GM18511 (cell line): ENCODE measurements around the gene KCNG3.

ENCODE experiments used
- ATAC-seq: cut with Tn5 transposase; IDR thresholded peaks from one replicate; pipeline ENCODE4 v1.9.1; 2021; ENCODE audit warnings: mild to moderate bottlenecking, moderate library complexity; ENCODE audit not compliant: unreplicated experiment

KCNG3 gene, protein sequence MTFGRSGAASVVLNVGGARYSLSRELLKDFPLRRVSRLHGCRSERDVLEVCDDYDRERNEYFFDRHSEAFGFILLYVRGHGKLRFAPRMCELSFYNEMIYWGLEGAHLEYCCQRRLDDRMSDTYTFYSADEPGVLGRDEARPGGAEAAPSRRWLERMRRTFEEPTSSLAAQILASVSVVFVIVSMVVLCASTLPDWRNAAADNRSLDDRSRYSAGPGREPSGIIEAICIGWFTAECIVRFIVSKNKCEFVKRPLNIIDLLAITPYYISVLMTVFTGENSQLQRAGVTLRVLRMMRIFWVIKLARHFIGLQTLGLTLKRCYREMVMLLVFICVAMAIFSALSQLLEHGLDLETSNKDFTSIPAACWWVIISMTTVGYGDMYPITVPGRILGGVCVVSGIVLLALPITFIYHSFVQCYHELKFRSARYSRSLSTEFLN

DNA sequence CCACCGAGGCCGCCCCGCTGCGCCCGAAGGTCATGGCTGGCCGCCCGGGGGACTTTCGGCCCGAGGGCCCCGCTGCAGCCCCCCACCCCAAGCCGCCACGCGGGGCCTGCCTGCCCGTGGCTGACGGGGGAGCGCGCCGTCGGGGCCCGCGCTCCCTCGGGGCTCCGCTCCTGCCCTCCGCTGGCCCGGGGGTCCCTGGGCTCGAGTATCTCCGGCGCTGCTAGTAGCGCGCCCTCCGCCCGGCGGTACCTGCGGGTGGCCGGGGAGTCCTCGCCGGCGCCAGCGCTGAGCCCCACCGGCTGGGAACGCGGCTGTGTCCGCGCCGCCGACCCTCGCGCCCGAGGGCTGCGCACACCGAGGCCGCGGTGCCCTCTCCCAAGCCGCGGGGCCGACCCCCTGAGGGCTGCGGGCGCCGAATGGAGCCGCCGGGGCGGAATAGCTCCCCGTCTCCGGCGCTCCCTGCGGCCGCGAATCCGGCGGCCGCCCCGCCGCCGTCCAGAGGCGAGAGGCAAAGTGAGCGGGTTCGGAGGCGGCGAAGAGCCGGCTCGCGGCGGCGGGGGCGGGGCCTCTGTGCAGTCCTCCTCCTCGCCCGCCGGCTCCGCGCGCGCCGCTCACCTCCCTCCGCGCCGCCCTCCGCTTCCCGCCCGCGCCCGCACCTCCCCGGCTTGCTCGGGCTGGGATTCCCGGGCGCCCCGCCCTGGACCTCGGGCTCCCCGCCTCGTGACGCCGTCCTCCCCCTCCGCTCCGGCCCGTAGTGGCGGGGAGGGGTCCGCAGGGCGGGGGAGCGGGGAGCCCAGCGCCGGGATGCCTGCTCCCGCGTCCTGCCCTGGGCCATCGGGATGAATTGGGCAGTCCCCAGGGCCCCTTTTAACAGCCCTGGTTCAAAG, at the start of gene KCNG3:
Gene KCNG3, minus strand, starts transcription at position 515 of the 887 bp plus-strand sequence. Its CDS starts 481 bp downstream, at position 34.
- peak; percentile 37 for ATAC-seq

DNA sequence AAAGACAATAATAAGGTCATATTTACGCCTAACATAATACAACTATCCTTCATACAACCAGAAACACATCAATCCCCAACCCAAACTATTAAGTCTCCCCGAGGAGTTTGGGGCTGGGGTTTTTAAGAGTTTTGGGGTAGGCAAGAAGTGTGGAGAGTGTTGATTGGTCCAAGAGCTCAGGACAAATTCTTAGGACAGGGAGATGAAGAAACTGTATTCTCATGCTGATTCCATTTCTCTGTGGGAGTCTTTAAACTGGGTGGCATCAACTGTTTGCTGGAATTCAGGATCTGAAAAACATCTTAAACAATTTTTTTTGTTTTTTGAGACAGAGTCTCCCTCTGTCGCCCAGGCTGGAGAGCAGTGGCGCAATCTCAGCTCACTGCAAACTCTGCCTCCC, 49.1 kb upstream of the KCNG3 start:
- no peak for ATAC-seq

DNA sequence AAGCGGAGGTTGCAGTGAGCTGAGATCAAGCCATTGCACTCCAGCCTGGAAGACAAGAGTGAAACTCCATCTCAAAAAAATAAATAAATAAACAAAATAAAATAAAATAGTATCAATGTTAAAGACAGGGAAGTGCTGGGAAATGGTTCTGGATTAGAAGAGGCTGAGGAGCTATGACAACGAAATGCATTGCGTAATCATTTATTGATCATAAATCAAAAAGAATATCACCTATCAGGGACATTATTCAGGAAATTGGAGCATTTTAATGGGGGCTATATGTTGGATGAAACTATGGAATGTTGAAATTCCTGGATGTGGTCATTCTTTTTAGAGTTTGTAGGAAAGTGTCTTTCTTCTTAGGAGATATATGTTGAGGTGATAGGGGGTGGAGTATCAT, 43.7 kb upstream of the KCNG3 start:
- no peak for ATAC-seq

DNA sequence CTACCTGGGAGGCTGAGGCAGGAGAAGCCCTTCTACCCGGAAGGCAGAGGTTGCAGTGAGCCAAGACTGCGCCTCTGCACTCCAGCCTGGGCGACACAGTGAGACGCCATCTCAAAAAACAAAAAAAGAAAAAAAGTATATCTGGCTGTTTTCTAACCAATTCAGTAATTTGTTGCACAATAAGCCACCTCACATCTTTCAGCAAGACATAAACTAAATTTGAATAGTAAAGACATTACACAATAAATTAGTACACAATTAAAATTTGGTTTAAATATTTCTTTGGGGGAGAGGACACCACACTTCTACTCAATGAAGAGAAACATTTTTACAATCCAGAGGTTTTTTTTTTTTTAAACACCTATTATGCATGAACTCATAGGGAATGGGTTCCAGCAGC, 38.6 kb upstream of the KCNG3 start:
- no peak for ATAC-seq

DNA sequence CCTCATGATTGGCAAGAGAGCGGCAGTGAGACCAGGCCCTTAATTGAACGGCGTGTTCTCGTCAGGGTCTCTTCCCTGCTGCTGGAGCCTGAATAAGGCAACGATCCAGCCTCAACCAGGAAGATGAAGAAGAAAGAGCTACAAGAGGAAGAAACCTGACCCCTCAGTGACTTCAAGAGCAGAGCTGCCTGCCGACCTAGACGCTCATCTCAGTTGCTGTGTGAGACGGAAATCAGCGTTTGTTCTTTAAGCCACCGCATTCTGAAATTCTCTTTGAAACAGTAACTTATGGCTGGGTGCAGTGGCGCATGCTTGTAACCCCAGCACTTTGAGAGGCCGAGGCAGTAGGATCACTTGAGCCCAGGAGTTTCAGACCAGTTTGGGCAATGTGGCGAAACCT, 29.6 kb upstream of the KCNG3 start:
- ATAC-seq = no peak

DNA sequence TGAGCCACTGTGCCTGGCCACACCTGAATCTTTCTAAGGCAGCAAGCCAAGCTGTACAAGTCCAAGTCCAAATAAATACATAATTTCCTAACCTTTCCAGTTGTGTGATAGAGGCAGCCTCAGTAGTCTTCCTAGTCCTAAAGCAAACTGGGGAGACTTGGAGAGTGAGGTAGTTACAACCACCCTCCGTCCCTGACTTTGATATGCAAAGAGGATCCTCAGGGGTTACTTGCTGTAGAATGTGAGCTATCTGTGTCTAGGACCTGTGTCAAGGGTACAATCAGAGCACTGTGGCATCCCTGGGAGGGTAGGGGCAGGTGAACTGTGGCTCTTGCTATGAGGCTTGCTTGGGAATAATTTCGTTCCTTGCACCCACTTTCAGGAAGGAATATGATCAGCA, 28.3 kb upstream of the KCNG3 start:
- ATAC-seq = no peak

DNA sequence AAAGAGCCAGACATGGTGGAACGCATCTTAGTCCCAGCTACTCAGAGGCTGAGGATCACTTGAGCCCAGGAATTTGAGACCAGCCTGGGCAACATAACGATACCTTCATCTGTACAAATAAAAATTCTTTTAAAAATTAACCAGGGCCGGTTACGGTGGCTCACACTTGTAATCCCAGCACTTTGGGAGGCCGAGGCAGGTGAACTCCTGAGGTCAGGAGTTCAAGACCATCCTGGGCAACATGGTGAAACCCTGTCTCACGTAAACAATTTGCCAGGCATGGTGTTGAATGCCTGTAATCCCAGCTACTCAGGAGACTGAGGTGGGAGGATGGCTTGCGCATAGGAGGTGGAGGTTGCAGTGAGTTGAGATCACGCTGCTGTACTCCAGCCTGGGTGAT, 25.8 kb upstream of the KCNG3 start:
- ATAC-seq = no peak

DNA sequence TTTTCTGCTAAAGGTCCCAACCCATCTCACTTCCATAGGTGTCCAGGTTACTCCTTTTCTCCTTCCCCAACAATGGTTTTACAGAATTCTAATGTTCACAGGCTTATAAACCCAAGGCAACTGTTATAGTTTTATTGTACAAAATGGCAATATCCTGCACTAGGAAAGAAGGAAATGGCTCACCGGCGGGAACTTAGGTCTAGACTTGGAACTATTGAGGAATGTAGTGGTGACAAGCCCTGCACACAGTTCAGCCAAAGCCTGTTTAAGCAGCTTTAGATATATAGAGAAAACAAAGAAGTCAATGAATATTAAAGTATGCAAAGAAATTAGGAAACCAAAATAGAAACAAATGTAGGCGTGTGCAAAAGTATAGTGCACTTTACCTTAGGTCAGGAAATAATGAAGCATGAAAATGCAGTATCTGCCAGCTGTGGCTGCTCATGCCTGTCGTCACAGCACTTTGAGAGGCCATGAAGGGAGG, 22.7 kb upstream of the KCNG3 start:
- no peak for ATAC-seq

DNA sequence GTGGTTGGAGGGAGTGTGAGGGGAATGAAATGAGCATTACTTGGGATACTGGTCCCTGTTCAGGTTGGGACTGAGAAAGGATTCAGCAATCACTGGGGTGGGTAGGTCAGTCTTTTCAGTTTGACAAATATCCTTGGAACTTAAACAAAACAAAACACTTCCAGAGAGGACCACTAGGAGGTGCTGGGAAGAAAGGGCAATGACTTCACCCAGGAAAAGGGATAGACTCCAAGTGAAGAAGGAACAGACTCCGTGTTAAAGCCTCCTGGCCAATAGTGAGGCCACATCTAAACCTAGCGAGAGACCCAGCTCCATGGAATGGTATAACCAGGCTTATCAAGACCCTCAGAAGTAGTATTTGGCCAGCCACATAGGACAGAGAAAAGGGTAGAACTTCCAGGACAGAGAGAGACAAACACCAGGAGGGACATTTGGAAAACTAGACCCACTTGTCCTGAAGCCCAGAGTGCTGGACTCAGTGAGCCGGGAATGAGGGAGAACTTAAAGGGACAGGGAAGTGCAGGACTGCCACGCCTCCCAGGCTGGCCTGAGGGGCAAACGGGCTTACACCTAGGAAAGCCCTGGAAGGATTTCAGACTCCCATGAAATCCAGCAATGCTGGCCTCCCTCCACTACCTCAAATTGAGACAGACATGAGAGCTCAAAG, 19.6 kb upstream of the KCNG3 start:
- no peak for ATAC-seq

DNA sequence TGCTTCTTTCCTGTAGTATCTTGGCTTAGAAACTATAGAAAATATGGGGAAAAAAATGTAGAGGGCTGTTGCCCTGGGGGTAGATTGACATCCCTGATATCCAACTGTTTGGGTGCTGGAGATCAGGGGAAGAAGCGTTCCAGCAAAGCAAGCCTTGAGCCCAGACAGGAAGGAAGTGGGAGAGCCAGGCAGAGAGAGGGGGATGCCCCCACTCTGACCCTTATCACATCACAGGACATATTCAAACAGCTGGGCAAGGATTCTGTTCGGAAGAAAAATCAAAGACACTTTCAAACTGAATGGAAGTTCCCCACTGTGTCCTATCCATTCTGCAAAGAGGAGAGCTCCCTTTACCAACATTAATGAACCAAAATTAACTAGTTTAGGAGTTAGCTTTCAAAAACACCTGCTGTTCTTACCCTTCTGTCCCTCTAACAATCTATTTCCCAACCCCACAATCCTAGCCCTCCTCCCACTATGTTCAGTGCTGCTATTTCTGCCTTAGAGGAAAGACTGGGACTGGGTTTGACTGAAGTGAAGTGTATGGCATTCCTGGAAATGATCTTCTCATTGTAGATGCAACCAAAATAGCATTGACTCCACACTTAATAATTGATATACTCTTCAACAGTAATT, 16.9 kb upstream of the KCNG3 start:
- ATAC-seq = no peak

DNA sequence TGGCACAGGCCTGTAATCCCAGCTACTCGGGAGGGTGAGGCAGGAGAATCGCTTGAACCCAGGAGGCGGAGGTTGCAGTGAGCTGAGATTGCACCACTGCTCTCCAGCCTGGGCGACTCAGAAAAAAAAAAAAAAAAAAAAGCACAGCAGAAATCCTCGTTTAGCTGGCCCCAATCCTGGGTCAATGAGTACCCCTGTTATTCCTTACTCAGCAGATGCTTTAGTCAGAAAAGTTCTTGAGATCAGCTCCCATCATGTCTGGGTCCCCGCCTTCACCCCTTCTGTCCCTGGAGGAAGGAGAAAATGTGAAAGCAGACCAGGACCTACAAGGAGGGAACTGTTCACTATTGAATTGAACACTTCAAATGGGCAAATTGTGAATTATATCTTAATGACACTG, 16.4 kb upstream of the KCNG3 start:
- ATAC-seq = no peak

DNA sequence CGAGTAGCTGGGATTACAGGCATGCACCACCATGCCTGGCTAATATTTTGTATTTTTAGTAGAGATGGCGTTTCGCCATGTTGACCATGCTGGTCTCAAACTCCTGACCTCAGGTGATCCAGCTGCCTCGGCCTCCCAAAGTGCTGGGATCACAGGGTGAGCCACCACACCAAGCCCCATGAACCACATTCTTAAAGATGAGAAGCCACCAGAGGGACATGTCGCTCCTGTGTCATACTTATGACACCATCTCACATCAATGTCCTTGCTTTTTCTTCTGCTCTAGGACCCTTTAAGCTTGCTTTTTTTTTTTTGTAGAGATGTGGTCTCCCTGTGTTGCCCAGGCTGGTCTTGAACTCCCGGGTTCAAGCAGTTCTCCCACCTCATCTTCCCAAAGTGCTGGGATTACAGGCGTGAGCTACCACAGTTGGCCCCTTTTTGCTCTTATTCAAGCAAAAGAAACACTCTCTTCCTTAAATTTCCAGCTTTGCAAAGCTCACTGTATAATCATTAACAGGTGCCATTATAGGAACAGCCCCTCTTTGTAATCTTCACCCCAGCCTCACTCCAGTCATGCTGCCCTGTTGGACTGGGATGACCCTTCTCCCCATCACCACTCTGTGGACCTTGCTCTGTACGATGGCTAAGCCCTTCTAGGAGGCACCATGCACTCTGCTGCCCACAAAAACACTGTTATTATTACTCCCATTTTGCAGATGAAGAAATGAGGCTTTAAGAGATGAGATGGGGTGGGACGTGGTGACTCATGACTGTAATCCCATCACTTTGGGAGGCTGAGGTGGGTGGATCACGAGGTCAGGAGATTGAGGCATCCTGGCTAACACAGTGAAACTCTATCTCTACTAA, 10.8 kb upstream of the KCNG3 start:
- no peak for ATAC-seq

DNA sequence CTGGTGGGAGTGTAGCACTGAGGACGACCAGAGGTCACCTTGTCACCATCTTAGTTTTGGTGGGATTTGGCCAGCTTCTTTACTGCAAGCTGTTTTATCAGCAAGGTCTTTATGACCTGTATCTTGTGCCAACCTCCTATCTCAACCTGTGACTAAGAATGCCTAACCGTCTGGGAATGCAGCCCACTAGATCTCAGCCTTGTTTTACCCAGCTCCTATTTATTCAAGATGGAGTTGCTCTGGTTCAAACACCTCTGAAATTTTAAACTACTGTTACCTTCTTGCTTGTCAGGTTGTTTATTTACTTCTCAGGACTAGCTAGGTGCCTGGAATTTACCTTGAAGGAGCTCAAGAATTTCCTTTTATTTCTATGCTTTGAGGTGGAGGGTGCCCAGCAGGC, 9.5 kb upstream of the KCNG3 start:
- ATAC-seq = no peak

DNA sequence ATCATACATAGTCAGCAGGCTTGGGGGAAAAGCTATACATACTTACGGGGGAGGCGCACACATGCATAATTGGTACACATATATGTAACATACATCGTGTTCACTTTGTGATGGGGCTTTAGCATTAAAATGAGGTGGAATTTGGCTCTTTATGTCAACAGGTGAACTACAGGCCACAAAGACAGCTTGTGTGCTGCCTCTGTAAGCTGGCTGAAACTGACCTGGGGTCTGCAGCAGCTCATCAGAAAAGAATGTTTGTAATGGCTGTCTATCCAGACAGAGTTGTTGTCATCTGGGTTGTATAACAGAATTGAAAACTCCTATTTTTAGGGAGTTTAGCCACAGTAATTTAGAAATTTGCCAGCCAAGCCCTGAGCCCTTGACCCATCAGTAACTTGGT, 4.7 kb upstream of the KCNG3 start:
- no peak for ATAC-seq

DNA sequence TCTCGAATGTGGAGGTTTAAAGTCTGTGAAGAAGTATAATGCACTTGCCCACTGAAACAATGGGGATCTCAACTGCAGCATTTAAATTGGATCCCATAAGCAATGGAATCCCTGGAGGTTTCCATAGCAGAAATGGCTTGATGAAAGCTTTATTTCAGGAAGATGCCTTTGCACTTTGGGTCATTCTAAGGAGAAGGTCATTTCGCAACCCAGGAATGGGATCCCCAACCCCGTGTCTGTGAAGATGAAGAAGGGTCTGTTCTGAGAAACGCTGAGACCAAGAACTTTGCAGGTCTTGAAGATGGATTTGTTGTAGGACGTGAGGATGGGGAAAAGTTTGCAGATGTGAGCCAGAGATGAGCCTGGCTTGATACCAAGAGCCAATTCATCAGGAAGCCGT, 1.8 kb upstream of the KCNG3 start:
- no peak for ATAC-seq

DNA sequence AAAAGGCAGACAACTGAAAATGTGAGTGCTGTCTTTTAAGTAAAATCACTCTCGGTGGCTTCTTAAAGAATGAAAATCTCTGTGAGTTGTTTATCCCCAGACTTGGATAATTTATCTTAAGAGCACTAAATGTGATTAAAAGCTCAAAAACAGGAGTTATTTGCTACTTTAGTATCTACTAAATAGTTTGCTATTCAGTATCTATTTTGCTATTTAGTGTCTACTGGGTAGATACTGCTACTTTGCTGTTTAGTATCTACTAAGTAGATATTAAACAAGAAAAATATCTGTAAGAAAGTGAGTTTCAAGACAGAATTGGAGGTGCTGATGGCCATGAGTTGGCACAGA, 1.4 kb upstream of the KCNG3 start:
- no peak for ATAC-seq

DNA sequence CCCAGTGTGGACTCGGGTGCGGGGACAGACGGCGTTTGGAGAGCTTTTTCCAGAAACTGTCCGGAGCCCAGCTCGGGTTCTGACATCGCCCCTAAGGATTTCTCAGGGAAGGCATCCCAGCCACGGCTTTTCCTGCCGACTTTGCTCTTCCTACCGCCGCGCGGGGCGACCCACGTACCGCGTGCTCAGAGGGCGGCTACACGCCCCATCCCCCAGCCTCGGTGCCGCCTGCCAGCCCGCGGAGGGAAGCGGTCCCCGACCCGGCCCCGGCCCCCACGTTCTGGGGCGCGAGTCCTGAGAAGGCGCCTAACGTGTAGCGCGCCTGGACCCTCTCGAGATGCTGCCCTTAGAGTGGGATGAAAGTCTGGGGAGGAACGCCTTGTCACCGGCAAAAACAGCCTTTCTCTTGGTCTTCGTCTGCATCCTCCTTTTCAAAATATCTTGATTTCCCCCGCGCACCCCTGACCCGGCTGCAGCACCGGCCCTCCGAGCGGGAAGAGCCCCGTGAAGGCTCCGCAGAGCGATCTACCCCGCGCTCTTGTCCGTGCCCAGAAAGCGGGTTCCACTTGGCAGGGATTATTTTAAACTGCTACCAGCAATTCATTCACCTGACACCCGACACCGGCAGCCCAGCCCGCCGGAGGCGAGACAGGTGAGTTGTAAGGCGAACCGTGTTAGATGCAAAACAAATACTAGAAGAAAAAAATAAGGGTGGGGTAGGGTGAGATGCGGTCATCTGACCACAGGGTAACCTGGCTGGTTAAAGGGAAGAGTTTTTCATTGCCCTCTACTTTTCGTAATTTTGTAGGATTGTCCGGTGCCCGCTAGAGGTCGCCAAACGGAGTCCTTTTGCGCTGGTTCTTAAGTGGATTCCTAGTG, 812 bp upstream of the KCNG3 start:
- ATAC-seq = peak; percentile 76

DNA sequence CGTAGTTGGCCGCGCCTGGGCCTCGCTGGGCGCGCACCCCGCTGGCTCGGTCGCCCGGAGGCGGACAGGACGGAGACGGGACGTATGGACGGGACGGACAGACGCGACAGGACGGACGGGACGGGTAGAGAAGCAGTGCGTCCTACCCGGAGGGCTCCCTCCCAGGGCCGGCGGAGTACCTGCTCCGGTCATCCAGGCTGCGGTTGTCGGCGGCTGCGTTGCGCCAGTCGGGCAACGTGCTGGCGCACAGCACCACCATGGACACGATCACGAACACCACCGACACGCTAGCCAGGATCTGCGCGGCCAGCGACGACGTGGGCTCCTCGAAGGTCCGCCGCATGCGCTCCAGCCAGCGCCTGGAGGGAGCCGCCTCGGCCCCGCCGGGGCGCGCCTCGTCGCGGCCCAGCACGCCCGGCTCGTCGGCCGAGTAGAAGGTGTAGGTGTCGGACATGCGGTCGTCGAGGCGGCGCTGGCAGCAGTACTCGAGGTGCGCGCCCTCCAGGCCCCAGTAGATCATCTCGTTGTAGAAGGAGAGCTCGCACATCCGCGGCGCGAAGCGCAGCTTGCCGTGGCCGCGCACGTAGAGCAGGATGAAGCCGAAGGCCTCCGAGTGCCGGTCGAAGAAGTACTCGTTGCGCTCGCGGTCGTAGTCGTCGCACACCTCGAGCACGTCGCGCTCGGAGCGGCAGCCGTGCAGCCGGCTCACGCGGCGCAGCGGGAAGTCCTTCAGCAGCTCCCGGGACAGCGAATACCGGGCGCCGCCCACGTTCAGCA, 903 bp downstream of the KCNG3 start:
- ATAC-seq = no peak
